HG02798 (cell line): ENCODE results near the gene PBRM1.

Experiments used
- ATAC-seq: cut with Tn5 transposase; IDR thresholded peaks from one replicate; pipeline ENCODE4 v1.9.1; 2021; ENCODE audit warnings: mild to moderate bottlenecking; ENCODE audit not compliant: unreplicated experiment, poor library complexity

PBRM1 gene

DNA sequence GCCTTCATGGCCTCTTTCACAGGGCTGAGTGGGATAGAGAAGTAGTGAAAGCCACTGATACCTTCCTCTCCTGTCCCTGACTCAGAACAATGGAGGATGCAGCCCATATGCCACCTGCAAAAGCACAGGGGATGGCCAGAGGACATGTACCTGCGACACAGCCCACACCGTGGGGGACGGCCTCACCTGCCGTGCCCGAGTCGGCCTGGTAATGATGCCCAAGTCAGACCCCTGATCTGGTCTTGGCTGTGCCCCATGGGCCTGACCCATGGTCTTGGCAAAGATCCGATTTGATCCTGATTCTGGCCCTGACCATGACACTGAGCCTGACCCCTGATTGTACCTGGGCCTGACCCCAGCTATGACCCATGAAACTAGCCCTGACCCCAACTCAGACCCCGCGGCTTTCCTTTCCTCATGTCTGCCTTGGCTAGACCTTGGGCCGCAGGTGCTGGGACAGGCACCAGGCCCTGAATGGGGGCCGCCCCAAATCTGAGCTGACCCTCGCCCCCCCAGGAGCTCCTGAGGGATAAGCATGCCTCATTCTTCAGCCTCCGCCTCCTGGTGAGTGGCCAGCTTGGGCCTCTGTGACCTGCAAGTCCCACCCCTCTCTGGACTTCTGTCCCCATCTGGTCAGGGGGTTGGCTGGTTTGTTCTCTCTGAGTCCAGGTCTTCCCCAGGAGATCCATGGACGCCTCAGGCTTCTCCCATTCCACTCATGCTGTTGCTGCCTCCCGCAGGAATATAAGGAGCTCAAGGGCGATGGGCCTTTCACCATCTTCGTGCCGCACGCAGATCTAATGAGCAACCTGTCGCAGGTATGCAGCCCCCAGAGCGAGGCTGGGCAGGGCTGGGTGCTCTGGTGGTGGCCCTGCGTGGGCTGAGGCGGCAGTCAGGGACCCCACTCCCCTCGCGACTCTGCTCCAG lies 167.7 kb downstream of the PBRM1 start:
- no peak for ATAC-seq

DNA sequence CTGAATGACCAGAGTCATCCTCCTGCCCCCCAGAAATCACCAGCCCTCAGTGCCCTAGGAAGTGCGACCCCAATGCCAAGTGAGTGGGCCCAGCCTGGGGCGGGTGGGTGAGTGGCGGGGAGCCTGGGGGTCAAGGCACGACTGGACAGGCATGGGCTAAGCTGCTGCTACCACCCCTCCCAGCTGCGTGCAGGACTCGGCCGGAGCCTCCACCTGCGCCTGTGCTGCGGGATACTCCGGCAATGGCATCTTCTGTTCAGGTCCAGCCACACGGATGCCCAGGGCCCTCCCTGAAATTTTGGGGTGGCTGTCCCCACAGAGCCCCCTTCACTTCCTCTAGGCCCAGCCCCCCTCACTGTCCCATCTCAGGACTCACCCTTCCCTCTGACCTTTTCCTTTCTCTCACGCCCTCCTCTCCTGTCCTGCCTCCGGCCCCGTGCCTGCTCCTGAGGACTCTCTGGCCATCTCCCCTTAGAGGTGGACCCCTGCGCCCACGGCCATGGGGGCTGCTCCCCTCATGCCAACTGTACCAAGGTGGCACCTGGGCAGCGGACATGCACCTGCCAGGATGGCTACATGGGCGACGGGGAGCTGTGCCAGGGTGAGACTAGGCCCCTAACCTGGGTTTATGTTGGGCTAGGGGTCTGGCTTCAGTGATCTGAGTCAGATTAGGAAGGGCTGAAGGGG lies 169.1 kb downstream of the PBRM1 start:
- no peak for ATAC-seq

DNA sequence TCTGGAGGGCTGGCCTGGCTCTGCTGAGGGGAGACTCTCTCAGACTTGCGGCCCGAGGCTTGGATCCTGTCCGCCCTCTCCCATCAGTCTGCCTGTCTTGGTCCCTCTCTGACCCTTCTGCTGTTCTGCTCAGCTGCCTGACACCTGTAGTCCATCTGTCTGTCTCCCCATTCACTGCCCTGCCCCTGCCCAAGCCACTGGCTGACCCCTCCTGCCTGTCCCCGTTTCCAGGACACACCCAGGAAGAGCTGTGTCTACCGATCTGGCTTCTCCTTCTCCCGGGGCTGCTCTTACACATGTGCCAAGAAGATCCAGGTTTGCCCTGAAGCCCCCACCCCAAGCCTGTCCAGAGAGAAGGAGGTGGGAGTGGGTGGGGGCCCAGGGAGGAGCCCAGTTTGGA lies 170.5 kb downstream of the PBRM1 start:
- ATAC-seq = no peak

DNA sequence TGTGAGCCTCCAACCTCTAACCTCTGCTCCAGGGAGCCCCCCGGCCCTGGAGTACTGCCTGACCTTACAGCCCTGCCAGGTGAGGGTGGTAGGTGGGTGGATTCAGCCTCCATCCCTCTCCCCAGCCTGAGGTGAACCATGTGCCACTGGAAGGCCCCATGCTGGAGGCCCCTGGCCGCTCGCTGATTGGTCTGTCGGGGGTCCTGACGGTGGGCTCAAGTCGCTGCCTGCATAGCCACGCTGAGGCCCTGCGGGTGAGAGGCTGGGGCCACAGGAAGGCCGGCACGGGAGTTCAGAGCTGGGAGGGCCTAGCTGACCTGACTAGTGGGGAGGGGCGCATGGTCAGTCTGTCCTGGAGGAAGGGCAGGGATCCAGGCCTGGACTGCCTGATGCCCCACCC lies 171.1 kb downstream of the PBRM1 start:
- no peak for ATAC-seq

DNA sequence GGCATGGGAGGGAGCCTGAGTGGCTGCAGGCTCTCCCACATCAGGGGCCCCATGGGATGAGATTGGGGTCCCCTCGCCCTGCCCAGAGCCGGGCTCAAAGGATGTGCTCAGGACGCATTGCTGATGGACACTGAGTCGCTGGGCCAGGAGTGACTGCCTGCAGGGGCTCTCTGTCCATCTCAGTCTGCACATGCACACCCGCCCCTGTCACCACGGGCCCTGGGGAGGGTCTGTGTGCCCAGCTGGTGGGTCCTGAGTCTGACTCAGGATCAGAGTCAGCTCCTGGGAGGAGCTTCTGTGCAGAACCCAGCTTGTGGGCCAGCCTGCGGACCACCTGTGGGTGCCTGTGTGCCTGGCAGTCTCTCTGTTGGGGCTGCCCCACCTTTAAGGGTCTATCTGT lies 172.4 kb downstream of the PBRM1 start:
- no peak for ATAC-seq

DNA sequence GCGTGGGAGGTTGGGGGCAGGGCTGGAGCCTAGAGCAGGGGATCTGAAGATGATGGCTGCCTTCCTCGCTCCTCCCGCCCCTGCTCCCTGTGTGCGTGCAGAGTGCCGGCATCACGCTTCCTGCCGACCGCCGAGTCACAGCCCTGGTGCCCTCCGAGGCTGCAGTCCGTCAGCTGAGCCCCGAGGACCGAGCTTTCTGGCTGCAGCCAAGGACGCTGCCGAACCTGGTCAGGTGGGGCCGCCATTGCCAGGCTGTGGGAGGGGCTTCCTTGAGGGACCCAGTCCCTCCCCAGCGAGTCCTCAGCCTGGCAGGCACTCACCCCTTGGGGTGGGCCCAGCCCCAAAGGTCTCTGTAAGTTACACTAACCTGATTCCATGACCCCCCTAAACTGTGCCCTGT lies 173.0 kb downstream of the PBRM1 start:
- no peak for ATAC-seq

DNA sequence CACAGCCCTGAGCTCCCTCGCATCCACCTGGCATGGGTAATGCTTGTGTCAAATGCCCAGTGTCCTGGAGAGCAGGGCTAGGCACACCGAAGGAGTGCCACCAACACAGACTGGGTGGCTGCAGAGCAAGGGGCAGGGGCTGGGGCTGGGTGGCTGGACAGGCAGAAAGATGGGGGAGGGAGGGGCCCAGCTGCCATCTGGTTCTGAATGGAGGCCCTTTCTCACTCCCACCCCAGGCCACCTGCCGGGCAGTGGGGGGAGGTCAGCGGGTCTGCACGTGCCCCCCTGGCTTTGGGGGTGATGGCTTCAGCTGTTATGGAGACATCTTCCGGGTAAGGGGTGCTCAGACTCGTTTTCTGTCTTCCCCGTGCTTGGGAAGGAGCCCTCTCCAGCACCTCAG lies 173.6 kb downstream of the PBRM1 start:
- ATAC-seq = no peak

DNA sequence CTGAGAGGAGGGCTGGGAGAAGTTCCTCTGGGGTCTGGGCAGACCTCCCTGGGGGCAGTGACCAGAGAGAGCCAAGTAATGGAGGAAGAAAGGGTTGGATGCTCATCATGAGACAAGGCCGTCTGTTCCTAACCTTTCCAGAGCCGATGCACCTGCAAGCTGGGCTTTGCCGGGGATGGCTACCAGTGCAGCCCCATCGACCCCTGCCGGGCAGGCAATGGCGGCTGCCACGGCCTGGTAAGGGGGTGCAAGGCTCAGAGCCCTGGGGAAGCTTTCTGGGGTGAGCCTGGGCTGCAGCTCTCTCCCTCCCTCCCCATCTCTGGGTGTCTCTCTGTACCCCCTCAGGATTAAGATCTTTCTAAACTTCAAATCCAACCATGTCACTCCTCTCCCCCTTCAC lies 174.2 kb downstream of the PBRM1 start:
- no peak for ATAC-seq

DNA sequence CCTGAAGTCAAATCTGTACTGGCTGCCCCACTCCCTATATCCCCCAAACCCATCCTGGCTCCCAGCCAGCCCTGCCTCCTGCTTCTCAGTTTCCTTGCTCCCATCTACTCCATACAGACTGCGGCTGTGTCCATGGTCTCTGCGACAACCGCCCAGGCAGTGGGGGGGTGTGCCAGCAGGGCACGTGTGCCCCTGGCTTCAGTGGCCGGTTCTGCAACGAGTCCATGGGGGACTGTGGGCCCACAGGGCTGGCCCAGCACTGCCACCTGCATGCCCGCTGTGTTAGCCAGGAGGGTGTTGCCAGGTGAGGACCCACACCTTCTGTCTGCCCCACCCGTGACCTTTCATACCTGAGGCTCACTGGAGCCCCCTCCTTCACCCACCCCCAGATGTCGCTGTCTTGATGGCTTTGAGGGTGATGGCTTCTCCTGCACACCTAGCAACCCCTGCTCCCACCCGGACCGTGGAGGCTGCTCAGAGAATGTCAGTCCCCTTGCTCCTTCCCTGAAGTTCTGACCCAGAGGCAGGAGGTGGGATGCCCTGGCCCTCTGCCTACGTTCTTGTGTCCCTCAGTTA lies 175.9 kb downstream of the PBRM1 start:
- ATAC-seq = no peak

DNA sequence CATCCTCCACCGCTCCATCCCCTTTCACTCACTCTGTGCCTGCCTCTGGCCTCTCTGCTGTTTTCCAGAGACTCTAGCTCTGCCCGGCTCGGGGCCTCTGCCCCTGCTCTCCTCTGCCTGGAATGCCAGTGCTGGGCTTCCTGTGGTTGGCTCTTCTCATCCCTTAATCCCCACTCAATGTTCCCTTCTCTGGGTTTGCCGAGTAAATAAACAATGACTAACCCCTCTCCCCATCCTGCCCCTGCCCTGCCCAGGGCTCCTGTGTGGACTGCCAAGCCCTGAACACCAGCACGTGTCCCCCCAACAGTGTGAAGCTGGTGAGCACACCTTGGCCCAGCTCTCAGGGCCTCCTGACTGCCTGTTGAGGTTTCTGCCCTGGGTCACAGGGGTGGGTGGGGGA lies 178.4 kb downstream of the PBRM1 start:
- ATAC-seq = no peak

DNA sequence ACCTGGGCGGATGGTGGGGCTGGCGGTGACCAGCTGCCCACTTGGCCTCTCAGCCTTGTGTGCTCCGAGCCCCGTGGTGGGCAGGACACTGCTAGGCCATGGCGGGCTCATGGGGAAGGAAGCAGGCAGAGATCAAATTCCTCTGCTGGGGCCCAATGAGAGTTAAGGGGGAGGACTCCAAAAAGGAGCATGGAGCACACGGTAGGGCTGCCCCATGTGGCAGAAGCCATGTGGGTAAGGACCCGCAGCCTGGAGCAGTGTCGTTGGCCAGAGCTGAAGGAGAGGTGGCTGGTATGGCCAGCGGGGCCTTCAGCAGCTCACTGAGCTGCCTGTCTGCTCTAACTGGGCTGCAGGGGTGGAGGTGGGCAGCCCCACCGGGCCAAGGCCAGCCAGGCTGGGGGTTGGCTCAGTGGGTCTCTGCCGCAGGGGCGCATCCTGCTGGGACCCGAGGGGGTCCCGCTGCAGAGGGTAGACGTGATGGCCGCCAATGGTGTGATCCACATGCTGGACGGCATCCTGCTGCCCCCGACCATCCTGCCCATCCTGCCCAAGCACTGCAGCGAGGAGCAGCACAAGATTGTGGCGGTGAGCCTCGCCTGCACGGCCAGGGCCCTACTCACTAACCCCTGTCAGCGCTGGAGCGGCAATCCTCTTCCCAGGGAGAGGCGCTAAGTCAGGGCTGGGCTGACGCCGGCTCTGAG lies 179.3 kb downstream of the PBRM1 start:
- no peak for ATAC-seq

DNA sequence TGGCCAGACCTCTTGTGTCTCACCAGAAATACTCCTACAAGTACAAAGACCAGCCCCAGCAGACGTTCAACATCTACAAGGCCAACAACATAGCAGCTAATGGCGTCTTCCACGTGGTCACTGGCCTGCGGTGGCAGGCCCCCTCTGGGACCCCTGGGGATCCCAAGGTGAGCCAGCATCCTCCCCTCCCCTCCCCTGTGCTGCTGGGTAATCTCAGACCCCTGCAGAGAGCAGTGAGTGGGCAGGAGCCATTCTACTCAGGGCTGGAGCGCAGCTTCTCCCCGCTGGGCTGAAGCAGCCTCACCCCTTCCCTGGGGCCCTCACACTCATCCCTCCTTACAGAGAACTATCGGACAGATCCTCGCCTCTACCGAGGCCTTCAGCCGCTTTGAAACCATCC lies 180.7 kb downstream of the PBRM1 start:
- no peak for ATAC-seq

DNA sequence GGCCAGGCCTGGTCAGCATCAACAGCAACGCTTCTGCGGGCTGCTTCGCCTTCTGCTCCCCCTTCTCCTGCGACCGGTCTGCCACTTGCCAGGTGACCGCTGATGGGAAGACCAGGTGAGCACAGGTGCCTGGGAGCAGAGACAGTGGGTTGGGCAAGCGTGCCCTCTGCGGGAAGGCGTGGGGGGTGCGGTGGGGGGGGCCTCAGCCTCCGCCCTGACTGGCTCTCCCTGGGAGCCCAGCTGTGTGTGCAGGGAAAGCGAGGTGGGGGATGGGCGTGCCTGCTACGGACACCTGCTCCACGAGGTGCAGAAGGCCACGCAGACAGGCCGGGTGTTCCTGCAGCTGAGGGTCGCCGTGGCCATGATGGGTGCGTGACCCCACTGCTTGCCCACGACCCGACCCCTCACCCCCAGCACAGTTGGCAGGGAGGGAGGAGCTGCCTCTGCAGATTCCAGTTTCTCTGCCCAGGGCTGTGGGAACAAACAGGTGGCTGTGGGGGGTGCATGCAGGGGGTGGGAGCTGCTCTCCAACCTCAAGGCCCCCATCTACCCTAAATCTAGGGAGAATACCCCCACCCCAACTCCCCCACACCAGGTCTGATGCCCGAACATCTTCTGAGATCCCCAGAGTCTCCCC lies 181.8 kb downstream of the PBRM1 start:
- no peak for ATAC-seq

DNA sequence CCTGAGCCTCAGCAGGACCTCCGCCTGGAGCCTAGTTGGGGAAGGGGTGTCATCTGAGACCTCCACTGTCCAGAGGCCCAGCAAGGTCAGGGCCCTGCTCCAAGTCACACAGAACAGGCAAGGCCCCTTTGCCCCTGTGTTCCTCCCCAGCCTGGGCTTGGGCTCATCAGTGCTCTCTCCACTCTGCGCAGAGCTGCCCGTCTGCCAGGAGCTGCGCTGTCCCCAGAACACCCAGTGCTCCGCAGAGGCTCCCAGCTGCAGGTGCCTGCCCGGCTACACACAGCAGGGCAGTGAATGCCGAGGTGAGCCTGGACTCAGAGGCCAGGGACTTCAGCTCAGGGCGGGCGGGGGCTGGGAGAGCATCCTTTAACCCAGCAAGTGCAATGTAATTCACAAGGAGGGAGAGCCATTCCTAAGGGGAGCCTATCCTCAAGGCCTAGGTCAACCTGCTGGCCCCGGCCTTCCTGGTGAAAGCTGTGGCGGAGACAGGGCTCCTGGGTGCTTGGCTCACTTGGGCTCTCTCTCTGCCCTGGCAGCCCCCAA lies 182.8 kb downstream of the PBRM1 start:
- ATAC-seq = no peak

DNA sequence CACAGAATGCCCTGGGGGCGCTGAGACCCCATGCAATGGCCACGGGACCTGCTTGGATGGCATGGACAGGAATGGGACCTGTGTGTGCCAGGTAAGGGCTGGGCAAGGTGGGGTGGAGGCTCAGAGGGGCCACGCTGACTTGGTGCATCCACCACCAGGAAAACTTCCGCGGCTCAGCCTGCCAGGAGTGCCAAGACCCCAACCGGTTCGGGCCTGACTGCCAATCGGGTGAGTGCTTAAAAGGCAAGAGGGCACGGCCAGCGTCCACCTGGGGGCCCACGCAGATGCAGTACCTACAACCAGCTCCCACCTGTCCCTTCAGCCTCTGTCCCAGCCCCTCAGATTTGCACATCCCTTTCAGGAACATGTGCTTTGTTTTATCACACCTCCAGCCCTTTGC lies 183.7 kb downstream of the PBRM1 start:
- no peak for ATAC-seq

DNA sequence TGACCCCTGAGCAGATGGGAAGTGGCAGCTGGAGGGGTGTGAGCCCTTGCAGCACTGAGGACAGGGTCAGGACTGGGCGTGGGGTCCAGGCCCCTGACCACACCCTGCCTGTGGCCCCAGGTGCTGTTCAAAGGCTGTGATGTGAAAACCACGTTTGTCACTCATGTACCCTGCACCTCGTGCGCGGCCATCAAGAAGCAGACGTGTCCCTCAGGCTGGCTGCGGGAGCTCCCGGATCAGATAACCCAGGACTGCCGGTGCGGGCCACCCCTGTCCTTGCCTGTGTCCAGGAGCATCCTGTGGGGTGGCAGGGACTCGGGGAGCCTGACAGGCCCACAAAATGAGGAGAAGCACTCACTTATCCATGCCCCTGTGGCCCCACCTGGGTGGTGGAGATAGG lies 184.7 kb downstream of the PBRM1 start:
- no peak for ATAC-seq

DNA sequence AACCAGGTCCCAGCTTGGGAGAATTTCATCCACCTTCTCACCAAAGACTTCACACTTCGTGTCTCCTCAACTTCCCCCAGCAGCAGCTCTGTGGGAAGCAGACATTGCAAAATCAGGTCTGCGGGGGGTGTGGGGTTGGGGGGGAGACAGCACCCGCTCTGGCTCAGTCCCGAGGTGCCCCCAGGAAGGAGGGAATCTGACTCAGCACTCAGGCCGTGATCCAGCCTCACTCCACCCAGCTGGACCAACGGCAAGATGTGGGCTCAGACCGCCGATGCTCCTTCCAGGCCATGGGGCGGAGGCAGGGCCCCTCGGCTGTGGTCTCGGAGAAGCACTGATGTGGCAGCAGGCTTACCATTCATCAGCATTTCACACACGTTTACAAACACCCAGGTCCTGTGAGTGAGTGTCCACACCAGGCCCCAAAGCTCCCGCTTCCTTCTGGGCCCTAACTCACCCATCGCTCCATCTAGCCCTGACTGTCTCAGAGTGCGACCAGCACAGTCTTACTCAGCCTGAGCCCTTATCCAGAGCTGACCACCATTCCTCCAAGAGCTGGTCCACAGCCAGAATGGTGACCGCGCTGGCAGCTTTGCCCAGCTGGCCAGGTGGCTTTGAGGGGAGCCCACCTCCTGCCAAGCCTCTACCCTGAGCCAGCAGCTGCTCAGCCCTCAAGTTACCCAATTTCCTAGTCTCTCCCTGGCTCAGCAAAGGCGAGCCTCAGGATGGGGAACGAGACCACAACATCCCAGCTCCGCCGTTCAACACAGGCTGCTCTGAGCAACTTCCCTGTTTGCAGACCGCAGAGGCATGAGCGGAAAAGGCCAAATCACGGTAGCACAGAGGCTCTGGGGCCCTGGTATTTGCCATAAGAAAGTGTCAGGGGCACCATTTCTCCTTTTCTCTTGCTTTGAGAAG lies 187.3 kb downstream of the PBRM1 start:
- ATAC-seq = no peak

DNA sequence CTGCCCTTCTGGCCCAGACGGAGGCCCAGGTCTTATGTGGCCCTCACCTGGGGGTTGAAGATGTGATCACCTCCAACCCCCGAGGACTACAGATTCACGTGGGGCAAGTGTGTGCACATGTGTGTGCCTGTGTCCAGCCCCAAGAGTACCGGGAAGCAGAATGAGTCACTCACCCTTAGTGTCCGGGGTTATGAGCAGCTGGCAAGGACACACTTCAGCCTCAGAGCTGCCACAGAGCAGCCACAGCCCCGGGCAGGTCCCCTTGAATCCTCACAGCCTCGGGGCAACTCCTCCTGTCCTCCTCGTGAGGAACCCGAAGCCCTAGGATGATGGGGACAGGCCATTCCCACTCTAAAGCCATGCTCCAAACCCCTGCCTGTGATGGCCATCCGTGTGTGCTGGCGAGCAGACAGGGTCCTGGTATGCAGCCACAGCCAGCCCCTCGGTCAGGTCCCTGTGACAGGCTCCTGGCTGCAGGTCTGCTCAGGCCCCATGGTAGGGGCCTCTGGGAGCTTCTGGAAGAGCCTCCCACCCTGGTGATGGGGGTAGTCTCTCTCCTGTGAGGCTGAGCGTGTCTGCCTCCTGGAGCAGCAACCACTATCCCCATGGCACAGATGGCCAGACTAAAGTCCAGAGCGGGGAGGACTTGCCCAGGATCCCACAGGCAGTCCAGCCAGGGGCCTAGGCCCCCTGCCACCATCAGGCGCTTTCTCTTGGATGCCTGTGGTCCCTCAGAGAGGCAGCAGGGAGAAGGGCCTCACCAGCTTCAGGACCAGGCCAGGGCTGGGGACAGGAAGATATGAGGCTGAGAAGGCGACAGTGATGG lies 189.7 kb downstream of the PBRM1 start:
- ATAC-seq = no peak
